GM12892 (cell line): Measurements from ENCODE around the gene RAP1GAP.

Experiments
- POLR2A ChIP-seq: IDR thresholded peaks from 2 replicates; pipeline ENCODE4 v1.6.1; 2011; ENCODE audit warnings: low read depth, low read length, control low read depth
- POLR2AphosphoS5 ChIP-seq: IDR thresholded peaks from 2 replicates; pipeline ENCODE4 v1.6.1; 2011; ENCODE audit warnings: low read depth, low read length, control low read depth
- TAF1 ChIP-seq: IDR thresholded peaks from 2 replicates; pipeline ENCODE4 v1.6.1; 2011; ENCODE audit warnings: low read depth, mild to moderate bottlenecking, control low read depth, low read length, borderline replicate concordance

- TF ChIP-seq POLR2A (no peak), TAF1 (no peak), POLR2AphosphoS5 (no peak)
Observed at GRCh38 chr1:21617126-21617738, 51.9 kb downstream of the RAP1GAP start.
